OCI-LY3 (cell line): ENCODE measurements around the gene MMD.

Experiments
- EZH2phosphoT487 ChIP-seq: fragments of 200-600 bp; shearing (Covaris generic); IDR thresholded peaks from 2 replicates; pipeline ENCODE4 v1.6.1; 2018; ENCODE audit warnings: antibody characterized with exemption, mixed run types, low read depth
- TF ChIP-seq, protein P1 (sequence below): fragments of 200-600, 300-600 bp; sonication (generic); IDR thresholded peaks from 2 replicates; pipeline ENCODE4 v1.5.1; 2014; ENCODE audit warnings: antibody characterized with exemption, low read length, low read depth

DNA sequence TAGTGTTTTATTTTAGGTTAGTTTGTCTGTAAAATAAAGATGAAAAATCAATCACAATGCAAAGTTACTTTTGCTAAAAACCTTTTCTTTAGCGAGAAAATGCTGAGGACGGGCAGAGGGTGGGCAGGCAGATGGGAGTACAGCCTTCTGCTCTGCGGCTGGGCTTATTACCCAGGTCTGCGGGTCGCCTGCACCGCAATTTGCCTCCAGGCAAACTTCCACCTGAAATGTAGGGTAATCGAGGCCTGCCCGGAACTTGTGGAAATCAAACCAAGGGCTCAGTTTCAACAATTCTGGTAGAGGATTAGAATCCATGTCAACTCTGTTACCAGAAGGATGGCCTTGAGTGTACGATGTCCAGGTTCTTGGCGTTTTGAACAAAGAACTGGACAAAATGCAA, 22.3 kb upstream of the MMD start:
- TF ChIP-seq, protein P1, sequence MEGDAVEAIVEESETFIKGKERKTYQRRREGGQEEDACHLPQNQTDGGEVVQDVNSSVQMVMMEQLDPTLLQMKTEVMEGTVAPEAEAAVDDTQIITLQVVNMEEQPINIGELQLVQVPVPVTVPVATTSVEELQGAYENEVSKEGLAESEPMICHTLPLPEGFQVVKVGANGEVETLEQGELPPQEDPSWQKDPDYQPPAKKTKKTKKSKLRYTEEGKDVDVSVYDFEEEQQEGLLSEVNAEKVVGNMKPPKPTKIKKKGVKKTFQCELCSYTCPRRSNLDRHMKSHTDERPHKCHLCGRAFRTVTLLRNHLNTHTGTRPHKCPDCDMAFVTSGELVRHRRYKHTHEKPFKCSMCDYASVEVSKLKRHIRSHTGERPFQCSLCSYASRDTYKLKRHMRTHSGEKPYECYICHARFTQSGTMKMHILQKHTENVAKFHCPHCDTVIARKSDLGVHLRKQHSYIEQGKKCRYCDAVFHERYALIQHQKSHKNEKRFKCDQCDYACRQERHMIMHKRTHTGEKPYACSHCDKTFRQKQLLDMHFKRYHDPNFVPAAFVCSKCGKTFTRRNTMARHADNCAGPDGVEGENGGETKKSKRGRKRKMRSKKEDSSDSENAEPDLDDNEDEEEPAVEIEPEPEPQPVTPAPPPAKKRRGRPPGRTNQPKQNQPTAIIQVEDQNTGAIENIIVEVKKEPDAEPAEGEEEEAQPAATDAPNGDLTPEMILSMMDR, result no peak
- TF ChIP-seq EZH2phosphoT487, result no peak
